GM19239 (cell line): Measurements from ENCODE around the gene ALOX5.
"Not testable (repeated sequence)": the region's sequence is repeated elsewhere in the genome, so short reads cannot be mapped to it uniquely, and the experiment has no call there.

Experiments
- DNase-seq: peaks from one replicate; pipeline ENCODE4 v3.0.0; 2011; ENCODE audit warnings: low spot score; ENCODE audit not compliant: insufficient read length
- FAIRE-seq: peaks from 2 replicates; lab custom pipeline; 2011; peaks lifted over from hg19 to GRCh38; lab: Jason Lieb, UNC

The ALOX5 gene

DNA sequence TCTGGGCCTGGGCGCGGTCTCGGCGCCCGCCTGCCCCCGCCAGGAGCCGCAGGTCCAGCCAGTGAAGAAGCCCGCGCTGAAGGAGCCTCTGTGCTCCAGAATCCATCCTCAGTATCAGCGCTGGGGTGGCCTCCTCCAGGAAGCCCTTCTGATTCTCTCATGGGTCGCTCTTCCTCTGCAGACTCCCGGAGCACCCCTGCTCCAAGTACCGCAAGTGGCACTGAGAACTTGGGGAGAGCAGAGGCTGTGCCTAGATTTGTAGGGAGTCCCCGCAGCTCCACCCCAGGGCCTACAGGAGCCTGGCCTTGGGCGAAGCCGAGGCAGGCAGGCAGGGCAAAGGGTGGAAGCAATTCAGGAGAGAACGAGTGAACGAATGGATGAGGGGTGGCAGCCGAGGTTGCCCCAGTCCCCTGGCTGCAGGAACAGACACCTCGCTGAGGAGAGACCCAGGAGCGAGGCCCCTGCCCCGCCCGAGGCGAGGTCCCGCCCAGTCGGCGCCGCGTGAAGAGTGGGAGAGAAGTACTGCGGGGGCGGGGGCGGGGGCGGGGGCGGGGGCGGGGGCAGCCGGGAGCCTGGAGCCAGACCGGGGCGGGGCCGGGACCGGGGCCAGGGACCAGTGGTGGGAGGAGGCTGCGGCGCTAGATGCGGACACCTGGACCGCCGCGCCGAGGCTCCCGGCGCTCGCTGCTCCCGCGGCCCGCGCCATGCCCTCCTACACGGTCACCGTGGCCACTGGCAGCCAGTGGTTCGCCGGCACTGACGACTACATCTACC is at the start of gene ALOX5:
TSS of gene ALOX5 (plus strand) at position 641 of the 774 bp plus-strand sequence. CDS start at position 705, 64 bp downstream.
- peak; percentile 49 for FAIRE-seq

DNA sequence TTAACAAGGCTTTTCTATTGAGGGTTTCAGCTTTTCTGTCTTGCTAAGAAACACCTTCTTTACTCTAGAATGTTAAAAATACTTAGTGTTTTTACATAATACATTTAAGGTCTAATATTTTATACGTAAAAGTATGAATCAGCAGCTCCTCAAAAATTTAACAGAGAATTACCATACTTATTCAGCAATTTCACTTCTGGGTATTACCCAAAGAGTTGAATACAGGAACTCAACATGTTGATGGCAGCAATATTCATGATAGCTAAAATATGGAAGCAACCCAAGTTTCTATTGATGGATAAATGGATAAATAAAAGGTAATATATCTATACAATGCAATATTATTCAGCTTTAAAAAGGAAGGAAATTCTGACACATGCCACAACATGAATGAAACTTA is 48.9 kb upstream of the ALOX5 start:
- FAIRE-seq (no peak), DNase-seq (no peak)

More for the DNA sequence above, at the start of gene ALOX5:
- DNase-seq = peak; percentile 58

DNA sequence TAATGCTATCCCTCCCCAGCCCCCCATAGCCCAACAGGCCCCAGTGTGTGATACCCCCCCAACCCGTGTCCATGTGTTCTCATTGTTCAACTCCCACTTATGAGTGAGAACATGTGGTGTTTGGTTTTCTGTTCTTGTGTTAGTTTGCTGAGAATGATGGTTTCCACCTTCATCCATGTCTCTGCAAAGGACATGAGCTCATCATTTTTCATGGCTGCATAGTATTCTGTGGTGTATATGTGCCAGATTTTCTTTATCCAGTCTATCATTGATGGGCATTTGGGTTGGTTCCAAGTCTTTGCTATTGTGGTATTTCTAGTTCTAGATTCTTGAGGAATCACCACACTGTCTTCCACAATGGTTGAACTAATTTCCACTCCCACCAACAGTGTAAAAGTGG is 47.2 kb upstream of the ALOX5 start:
- not testable (repeated sequence) for FAIRE-seq, DNase-seq

DNA sequence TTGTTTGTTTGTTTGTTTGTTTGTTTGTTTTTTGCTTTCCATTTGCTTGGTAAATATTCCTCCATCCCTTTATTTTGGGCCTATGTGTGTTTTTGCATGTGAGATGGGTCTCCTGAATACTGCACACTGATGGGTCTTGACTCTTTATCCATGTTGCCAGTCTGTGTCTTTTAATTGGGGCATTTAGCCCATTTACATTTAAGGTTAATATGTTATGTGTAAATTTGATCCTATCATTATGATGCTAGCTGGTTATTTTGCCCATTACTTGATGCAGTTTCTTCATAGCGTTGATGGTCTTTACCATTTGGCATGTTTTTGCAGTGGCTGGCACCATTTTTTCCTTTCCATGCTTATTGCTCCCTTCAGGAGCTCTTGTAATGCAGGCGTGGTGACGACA is 42.2 kb upstream of the ALOX5 start:
- FAIRE-seq, DNase-seq: not testable (repeated sequence)

DNA sequence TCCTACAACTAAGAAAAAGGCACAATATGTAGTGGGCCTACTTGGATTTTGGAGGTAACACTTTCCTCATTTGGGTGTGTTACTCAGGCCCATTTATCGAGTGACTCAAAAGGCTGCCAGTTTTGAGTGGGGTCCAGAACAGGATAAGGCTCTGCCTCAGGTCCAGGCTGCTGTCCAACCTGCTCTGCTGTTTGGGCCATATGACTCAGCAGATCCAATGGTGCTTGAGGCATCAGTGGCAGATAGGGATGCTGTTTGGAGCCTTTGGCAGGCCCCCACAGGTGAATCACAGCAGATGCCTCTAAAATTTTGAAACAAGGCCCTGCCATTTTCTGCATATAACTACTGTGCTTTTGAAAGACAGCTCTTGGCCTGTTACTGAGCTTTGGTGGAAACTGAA is 34.1 kb upstream of the ALOX5 start:
- FAIRE-seq = no peak
- DNase-seq = no peak

DNA sequence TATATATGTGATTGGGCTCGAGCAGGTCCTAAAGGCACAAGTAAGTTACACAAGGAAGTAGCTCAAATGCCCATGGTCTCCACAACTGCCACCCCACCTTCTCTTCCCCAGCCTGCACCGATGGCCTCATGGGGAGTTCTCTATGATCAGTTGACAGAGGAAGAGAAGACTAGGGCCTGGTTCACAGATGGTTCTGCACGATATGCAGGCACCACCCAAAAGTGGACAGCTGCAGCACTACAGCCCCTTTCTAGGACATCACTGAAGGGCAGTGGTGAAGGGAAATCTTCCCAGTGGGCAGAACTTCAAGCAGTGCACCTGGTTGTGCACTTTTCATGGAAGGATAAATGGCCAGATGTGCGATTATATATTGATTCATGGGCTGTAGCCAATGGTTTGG is 33.6 kb upstream of the ALOX5 start:
- DNase-seq, FAIRE-seq: not testable (repeated sequence)

DNA sequence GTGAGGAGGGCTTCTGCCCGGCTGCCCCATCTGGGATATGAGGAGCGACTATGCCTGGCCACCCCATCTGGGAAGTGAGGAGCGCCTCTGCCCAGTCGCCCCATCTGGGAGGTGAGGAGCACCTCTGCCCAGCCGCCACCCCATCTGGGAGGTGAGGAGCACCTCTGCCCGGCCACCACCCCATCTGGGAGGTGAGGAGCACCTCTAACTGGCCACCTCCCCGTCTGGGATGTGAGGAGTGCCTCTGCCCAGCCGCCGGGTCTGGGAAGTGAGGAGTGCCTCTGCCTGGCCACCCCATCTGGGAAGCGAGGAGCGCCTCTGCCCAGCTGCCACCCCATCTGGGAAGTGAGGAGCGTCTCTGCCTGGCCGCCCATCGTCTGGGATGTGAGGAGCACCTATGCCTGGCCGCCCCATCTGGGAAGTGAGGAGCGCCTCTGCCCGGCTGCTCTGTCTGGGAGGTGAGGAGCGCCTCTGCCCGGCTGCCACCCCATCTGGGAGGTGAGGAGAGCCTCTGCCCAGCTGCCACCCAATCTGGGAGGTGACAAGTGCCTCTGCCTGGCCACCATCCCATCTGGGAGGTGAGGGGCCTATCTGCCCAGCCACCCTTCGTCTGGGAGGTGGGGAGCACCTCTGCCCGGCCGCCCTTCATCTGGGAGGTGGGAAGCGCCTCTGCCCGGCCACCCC is 27.2 kb upstream of the ALOX5 start:
- DNase-seq, FAIRE-seq: not testable (repeated sequence)

DNA sequence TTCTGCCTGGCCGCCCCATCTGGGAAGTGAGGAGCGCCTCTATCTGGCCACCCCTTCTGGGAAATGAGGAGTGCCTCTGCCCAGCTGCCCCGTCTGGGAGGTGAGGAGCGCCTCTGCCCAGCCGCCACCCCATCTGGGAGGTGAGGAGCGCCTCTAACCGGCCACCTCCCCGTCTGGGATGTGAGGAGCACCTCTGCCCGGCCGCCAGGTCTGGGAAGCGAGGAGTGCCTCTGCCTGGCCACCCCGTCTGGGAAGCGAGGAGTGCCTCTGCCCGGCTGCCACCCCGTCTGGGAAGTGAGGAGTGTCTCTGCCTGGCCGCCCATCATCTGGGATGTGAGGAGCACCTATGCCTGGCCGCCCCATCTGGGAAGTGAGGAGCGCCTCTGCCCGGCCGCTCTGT is 26.6 kb upstream of the ALOX5 start:
- not testable (repeated sequence) for DNase-seq, FAIRE-seq

DNA sequence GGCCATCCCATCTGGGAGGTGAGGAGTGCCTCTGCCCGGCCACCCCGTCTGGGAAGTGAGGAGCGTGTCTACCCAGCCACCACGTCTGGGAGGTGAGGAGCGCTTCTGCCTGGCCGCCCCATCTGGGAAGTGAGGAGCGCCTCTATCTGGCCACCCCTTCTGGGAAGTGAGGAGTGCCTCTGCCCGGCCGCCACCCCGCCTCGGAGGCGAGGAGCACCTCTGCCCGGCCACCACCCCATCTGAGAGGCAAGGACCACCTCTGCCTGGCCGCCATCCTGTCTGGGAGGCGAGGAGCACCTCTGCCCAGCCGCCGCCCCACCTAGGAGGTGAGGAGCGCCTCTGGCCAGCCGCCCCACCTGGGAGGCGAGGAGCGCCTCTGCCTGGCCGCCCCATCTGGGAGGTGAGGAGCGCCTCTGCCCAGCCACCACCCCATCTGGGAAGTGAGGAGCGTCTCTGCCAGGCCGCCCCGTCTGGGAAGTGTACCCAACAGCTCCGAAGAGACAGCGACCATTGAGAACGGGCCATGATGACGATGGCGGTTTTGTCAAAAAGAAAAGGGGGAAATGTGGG is 25.7 kb upstream of the ALOX5 start:
- not testable (repeated sequence) for DNase-seq, FAIRE-seq

DNA sequence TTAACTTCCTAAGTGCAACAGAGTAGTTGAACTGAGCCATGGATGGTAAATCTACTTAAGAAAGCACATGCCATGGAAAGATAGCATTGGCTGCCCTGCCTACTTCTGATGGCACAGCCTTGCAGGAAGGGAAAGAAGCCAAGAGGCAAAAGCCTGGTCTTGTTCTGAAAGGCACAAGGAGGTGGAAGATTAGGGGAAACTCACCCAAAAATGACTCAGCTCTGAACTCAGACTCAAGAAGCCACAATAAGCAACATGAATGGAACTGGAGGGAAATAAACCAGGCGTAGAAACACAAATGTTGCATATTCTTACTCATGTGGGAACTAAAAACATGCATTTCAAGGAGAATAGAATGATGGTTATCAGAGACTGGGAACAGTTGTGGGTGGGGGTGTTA is 20.8 kb upstream of the ALOX5 start:
- FAIRE-seq (peak; percentile 89), DNase-seq (no peak)

DNA sequence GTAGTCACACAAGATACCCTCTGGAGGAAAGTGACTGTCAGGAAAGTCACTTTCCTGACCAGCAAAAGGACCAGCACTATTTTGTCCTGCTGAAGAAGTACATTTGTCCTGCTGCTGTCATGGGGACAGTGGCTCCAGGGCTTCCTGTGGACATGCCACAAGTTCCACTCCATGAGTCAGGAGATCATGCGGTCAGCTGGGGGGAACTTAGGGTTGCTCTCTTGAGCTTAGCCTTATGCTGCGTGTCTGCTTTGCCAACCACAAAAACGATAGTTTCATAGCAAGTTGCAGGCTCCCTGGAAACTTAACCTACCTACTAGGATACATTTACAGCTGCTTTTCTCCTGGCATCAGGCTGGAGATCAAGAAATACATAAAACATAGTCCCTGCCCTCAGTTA is 19.8 kb upstream of the ALOX5 start:
- peak; percentile 67 for FAIRE-seq
- DNase-seq = no peak

DNA sequence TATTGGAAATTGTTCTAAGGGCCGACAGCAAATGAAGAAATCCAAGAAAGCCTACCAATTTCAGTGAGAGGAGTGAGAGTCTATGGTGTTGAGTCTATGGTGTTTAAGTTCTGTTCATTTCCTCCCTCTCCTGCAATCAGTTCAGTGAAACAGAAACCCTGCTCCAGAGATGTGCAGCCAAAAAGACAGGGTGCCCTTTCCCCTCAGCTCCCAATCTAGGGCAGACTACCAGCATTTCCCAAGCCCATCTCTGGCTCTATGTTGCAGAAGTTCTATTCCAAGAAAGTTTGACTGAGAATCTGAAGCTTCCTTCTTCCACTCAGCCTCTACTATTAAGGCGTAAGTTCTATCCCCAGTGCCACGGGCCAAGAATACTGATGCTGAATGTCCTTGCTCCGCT is 18.5 kb upstream of the ALOX5 start:
- FAIRE-seq = peak; percentile 11

DNA sequence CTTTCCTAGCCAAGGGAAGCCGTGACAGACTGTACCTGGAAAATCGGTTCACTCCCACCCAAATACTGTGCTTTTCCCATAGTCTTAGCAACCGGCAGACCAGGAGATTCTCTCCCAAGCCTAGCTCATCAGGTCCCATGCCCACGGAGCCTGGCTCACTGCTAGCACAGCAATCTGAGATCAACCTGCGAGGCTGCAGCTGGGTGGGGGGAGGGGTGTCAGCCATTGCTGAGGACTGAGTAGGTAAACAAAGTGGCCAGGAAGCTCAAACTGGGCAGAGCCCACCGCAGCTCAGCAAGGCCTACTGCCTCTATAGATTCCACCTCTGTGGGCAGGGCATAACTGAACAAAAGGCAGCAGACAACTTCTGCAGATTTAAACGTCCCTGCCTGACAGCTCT is 15.1 kb upstream of the ALOX5 start:
- DNase-seq, FAIRE-seq: not testable (repeated sequence)

More for the DNA sequence above, 18.5 kb upstream of the ALOX5 start:
- DNase-seq = no peak

DNA sequence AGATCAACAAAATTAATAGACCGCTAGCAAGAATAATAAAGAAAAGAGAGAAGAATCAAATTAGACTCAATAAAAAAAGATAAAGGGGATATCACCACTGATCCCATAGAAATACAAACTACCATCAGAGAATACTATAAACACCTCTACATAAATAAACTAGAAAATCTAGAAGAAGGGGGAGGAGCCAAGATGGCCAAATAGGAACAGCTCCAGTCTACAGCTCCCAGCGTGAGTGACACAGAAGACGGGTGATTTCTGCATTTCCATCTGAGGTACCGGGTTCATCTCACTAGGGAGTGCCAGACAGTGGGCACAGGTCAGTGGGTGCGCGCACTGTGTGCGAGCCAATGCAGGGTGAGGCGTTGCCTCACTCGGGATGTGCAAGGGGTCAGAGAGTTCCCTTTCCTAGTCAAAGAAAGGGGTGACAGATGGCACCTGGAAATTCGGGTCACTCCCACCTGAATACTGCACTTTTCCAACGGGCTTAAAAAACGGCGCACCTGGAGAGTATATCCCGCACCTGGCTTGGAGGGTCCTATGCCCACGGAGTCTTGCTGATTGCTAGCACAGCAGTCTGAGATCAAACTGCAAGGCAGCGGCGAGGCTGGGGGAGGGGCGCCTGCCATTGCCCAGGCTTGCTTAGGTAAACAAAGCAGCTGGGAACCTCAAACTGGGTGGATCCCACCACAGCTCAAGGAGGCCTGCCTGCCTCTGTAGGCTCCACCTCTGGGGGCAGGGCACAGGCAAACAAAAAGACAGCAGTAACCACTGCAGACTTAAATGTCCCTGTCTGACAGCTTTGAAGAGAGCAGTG is 11.8 kb upstream of the ALOX5 start:
- not testable (repeated sequence) for DNase-seq, FAIRE-seq

DNA sequence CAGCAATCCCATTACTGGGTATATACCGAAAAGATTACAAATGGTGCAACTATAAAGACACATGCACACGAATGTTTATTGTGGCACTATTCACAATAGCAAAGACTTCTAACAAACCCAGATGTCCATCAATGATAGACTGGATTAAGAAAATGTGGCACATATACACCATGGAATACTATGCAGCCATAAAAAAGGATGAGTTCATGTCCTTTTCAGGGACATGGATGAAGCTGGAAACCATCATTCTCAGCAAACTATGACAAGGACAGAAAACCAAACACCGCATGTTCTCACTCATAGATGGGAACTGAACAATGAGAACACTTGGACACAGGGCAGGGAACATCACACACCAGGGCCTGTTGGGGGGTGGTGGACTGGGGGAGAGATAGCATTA is 6.4 kb upstream of the ALOX5 start:
- FAIRE-seq, DNase-seq: not testable (repeated sequence)

DNA sequence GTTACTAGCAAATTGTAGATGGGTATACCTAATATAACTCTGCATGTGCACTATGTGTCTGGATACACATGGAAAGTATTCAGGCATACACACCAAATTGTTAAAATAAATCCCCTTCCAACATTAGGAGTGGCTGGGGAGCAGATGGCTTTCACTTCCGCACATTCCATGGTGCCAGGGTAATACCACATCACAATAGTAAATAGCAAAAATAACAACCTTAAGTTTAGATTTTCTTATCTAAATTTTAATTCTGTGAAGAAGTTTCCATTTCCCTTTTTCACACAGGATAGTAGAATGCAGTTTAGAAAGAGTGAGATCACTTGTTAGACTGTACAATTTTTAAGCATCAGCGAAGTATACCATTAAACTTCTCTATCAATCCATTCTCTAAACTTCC is 5.8 kb upstream of the ALOX5 start:
- FAIRE-seq = no peak
- no peak for DNase-seq

DNA sequence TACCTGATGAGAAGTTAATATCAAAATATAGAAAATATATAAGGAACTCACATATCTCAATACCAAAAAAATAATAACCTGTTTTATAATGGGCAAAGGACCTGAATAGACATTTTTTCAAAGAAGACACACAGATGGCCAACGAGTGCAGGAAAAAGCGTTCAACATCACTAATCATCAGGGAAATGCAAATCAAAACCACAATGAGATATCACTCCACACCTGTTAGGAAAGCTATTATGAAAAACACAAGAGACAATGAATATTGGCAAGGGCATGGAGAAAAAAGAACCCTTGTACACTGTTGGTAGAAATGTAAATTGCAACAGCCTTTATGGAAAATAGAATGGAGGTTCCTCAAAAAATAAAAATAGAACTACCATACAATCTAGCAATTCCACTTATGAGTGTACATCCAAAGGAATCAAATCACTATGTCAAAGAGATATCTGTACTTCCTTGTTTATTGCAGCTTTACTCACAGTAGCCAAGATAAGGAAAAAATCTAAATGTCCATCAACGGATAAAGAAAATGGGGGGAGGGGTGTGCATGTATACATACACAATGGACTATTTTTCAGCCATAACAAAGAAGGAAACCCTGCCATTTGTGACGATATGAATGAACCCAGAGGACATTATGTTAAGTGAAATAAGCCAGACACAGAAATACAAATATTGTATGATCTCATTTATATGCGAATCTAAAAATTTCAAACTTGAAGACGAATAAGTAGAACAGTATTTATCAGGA is 3.6 kb upstream of the ALOX5 start:
- FAIRE-seq = peak; percentile 89
- DNase-seq = no peak

DNA sequence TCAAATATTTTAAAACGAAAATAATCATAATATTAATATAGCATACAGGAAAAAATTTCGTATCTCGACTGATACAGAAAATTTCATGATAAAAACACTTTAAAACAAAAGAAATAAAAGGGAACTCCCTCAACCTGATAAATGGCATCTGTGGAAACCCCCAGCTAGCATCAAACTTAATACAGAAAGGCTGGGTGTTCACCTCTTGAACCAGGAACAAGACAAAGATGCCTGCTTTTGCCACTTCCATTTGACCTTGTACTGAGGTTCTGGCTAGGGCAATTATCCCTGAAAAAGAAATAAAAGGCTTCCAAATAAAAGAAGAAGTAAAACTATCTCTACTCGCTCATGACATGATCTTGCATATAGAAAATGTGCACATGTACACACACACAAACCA is 2.5 kb upstream of the ALOX5 start:
- DNase-seq = no peak
- no peak for FAIRE-seq

DNA sequence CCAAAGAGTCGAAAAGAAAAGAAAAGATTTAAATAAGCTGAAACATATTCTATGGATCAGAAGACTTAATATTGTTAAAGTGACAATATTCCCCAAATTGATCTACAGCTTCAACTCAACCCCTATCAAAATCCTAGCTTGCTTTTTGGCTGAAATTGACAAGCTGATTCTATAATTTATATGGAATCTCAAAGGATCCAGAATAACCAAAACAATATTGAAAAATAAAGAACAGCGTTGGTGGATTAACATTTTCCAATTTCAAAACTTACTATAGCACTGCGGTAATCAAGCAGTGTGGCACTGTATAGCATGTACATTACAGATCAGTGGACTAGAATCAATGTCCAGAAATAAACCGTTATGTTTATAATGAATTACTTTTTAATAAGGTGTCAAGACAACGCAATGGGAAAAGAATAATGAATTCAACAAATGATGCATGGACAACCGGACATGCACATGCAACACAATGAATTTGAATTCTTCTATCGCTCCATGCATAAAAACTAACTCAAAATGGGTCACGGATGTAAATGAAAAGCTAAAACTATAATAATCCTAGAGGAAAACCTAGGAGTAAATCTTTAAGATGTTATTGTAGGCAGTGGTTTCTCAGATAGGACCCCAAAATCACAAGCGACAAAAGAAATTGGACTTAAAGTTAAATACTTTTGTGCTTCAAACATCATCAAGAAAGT is 1.6 kb upstream of the ALOX5 start:
- DNase-seq (no peak), FAIRE-seq (peak; percentile 40)
